ENCODE measurements around the gene ZEB1.

DNA sequence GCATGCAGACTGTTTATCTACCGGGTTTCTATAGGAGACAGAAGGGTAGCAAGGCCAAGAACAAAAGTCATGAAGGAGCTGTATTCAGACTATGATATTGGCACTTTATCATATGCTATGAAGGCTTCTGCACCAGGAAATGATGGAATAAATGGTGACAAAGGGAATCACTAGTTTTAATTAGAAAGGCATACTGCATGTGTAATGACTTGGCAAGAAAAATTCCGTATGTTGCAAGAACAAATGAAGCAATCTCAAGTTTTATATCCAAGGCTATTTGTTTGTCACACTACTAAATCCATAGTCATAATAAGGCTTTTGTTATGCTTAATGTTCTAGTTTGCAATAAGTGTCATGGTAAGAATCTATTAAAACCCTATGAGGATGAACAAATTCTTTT, 230.9 kb downstream of the ZEB1 start:
- TF ChIP-seq EZH2 (IDR thresholded peaks at IDR 0.05; ENCODE audit: borderline replicate concordance, insufficient read depth, low read length, poor library complexity, severe bottlenecking) (no peak), REST (IDR thresholded peaks at IDR 0.05; ENCODE audit: borderline replicate concordance) (no peak), SMC3 (conservative IDR thresholded peaks at IDR 0.05; ENCODE audit: poor library complexity) (no peak)
- TF ChIP-seq, protein P1, sequence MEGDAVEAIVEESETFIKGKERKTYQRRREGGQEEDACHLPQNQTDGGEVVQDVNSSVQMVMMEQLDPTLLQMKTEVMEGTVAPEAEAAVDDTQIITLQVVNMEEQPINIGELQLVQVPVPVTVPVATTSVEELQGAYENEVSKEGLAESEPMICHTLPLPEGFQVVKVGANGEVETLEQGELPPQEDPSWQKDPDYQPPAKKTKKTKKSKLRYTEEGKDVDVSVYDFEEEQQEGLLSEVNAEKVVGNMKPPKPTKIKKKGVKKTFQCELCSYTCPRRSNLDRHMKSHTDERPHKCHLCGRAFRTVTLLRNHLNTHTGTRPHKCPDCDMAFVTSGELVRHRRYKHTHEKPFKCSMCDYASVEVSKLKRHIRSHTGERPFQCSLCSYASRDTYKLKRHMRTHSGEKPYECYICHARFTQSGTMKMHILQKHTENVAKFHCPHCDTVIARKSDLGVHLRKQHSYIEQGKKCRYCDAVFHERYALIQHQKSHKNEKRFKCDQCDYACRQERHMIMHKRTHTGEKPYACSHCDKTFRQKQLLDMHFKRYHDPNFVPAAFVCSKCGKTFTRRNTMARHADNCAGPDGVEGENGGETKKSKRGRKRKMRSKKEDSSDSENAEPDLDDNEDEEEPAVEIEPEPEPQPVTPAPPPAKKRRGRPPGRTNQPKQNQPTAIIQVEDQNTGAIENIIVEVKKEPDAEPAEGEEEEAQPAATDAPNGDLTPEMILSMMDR (IDR thresholded peaks at IDR 0.05; ENCODE audit: poor library complexity, severe bottlenecking), result no peak

Data from neural cell (in vitro differentiated cells).